Measurements from ENCODE around the gene CHIA. TPM values are rescaled to one million over a fixed set of nuclear protein-coding genes. Genes with fewer than 3 reads are reported as not detected.

The CHIA gene
- total and polyA plus RNA-seq, 2 of the 13 experiments (the other 11 are each of a cell fraction or from before 2014, with no cell fraction given), result not detected

GRCh38 chr1:111290104-111290503, 547 bp upstream of the CHIA start:
- no peaks in the 10 kb centered on the region for H3K79me2 ChIP-seq (ENCODE audit: insufficient read depth, low read length)
- ATAC-seq, result no peak
- peaks cover 0 to 2% of the 10 kb centered on the region in 2 experiments; a peak in 1 of 5 replicates for H3K27me3 ChIP-seq (ENCODE audit: control insufficient read depth in 1 of 2, insufficient read depth in 2 of 2, low read length in 2 of 2)
- H3K4me2 ChIP-seq (ENCODE audit: low read depth, low read length), result no peak overlapping the region
- H4K20me1 ChIP-seq (ENCODE audit: insufficient read depth, low read length), result no peaks in the 10 kb centered on the region
- DNase-seq (ENCODE audit: low spot score), result no peak
- no peak overlapping the region for H3K4me3 ChIP-seq (replicated peaks in 1 of 3; ENCODE audit: insufficient read depth in 1 of 3, low read depth in 2 of 3, low read length in 3 of 3)
- ChIA-PET POLR2A (no interaction called here), CTCF (ENCODE audit: low intra/inter-chr PET ratio, low total read pairs) (no interaction called here)
- in situ Hi-C loops (cut with HindIII; ENCODE audit: extremely low pct_ligation_motif_present, low pct_unique_long_range_greater_than_20kb), result no loop called here
- H3K36me3 ChIP-seq (replicated peaks in 1 of 2; ENCODE audit: control insufficient read depth in 1 of 2, insufficient read depth in 2 of 2, low read length in 2 of 2), result no peaks in the 10 kb centered on the region
- H3K4me1 ChIP-seq (ENCODE audit: insufficient read depth, low read length), result peaks cover 22% of the 10 kb centered on the region
- H3K9ac ChIP-seq (ENCODE audit: insufficient read depth, low read depth, low read length), result no peak overlapping the region
- WGBS (ENCODE audit: low lambda C conversion rate), result 33% methylated on average over 2 of the region's 3 CpGs
- intact Hi-C loops (cut with micrococcal nuclease; ENCODE audit: unreplicated experiment), result no loop called here
- BruUV-seq (replicated peaks), result no TSS peak
- H2AFZ ChIP-seq (ENCODE audit: low read length), result no peak overlapping the region
- no peak for FAIRE-seq
- no peak overlapping the region for H3K27ac ChIP-seq (ENCODE audit: extremely low read length, insufficient read depth, low read length)
- H3K9me3 ChIP-seq (ENCODE audit: low read length), result no peaks in the 10 kb centered on the region
- TF ChIP-seq ZBTB42 (CRISPR knock-in tag; IDR thresholded peaks at IDR 0.05) (no peak), HNF4G (IDR thresholded peaks at IDR 0.05; ENCODE audit: borderline replicate concordance, low read depth, low read length) (no peak), HNF4G (CRISPR knock-in tag; IDR thresholded peaks at IDR 0.05; ENCODE audit: borderline replicate concordance, low read depth) (no peak), SIX4 (CRISPR knock-in tag; IDR thresholded peaks at IDR 0.05) (no peak), KLF12 (CRISPR knock-in tag; IDR thresholded peaks at IDR 0.05; ENCODE audit: borderline replicate concordance) (no peak), PAWR (CRISPR knock-in tag; IDR thresholded peaks at IDR 0.05; ENCODE audit: borderline replicate concordance) (no peak), NFIB (CRISPR knock-in tag; IDR thresholded peaks at IDR 0.05; ENCODE audit: borderline replicate concordance) (no peak), NCOR1 (IDR thresholded peaks at IDR 0.05; ENCODE audit: borderline replicate concordance, low read length) (no peak), RXRA (CRISPR knock-in tag; IDR thresholded peaks at IDR 0.05) (no peak), YEATS4 (CRISPR knock-in tag; IDR thresholded peaks at IDR 0.05; ENCODE audit: borderline replicate concordance) (no peak), ZNF7 (CRISPR knock-in tag; IDR thresholded peaks at IDR 0.05) (no peak), SRSF9 (IDR thresholded peaks at IDR 0.05; ENCODE audit: borderline replicate concordance, insufficient read depth, low read depth, low read length, poor library complexity, severe bottlenecking) (no peak), ZNF850 (CRISPR knock-in tag; conservative IDR thresholded peaks at IDR 0.05) (no peak), NFKB2 (CRISPR knock-in tag; IDR thresholded peaks at IDR 0.05; ENCODE audit: borderline replicate concordance) (no peak), TIGD3 (CRISPR knock-in tag; IDR thresholded peaks at IDR 0.05; ENCODE audit: borderline replicate concordance) (no peak), ZNF552 (CRISPR knock-in tag; IDR thresholded peaks at IDR 0.05; ENCODE audit: borderline replicate concordance) (no peak), ZKSCAN8 (CRISPR knock-in tag; IDR thresholded peaks at IDR 0.05; ENCODE audit: borderline replicate concordance) (no peak), ZSCAN25 (CRISPR knock-in tag; IDR thresholded peaks at IDR 0.05) (no peak), MEF2D (CRISPR knock-in tag; IDR thresholded peaks at IDR 0.05) (no peak)

All from HepG2 (cell line).